Measurements from ENCODE around the gene MARS1.

The MARS1 gene

GRCh38 chr12:57473392-57473791 lies 14.5 kb upstream of the MARS1 start:
- no peak for DNase-seq (ENCODE audit: low read depth)

GRCh38 chr12:57473886-57474285 lies 14.0 kb upstream of the MARS1 start:
- no peak for DNase-seq (ENCODE audit: low read depth)

- no peak for DNase-seq (ENCODE audit: low read depth)
Observed at GRCh38 chr12:57474430-57474829, 13.4 kb upstream of the MARS1 start.

DNA sequence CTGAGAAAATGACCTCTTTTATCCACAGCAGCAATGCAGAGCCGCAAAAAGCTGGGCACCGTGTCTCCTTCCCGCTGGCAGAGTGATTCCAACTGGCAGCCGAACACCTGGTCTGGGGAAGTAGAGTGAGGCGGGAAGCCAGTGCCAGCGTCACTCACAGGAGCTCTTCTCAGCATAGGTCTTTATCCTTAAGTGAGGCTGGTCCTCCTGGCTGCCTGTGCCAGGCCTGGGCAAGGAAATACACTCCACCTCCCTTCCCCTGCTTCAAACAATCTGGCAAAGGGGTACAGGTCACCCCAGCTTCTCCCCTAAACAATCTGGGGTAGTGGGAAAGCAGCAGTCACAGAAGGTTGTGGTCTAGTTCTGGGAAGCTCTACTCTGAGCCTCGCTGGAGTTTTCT lies 13.0 kb upstream of the MARS1 start:
- no peak for DNase-seq (ENCODE audit: low read depth)

- DNase-seq (ENCODE audit: low read depth): no peak
Observed at GRCh38 chr12:57475271-57476161, 12.4 kb upstream of the MARS1 start.

- DNase-seq (ENCODE audit: low read depth): peak; percentile 48
Observed at GRCh38 chr12:57476162-57476992, 11.5 kb upstream of the MARS1 start.

GRCh38 chr12:57476993-57477709 lies 10.7 kb upstream of the MARS1 start:
- no peak for DNase-seq (ENCODE audit: low read depth)

DNA sequence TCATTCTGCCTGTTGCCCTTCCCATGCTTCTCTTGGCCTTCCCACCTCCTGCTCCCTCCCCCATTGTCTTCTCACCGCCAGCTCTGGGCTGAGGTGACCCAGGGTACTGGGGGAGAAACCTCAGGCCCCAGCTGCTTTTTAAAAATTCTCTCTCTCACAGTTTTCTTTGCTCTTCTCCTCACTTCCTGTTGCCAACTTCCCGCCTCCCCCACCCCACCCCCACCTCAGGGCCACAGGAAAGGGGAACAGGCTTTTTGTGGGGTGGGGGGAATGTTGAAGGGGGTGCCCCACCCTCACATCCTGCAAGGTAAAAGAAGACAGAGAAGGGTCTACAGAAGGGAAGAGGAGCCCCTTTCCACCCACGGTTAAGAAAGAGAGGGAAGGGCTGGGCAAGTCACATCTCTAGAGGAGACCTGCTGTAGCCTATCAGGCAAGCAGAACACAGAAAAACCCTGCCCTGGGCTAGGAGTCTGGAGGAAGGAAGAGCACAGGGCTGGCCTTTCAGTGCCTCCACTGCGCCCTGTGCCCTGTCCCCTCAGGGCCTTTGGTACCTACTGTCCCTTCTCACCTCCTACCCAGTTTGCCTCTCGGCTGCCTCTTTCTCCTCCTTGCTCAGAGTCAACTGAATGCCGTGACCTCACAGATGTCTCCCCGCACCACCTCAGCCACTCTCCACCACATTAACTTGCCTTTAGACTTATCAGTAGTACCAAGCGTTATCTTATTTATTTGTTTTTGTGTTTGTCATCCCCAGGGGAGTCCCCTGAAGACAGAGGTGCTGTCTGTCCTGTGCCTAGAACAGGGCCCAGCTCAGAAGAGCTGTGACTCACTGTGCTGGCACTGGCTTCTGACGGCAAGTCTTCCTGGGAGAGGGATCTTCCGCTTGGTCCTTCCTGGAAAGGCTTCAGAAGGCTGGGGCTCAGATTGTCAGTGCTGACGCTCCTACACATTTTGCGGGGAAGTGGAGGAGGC lies 9.9 kb upstream of the MARS1 start:
- DNase-seq (ENCODE audit: low read depth): peak; percentile 39

- no peak for DNase-seq (ENCODE audit: low read depth)
Observed at GRCh38 chr12:57479043-57479375, 8.9 kb upstream of the MARS1 start.

DNA sequence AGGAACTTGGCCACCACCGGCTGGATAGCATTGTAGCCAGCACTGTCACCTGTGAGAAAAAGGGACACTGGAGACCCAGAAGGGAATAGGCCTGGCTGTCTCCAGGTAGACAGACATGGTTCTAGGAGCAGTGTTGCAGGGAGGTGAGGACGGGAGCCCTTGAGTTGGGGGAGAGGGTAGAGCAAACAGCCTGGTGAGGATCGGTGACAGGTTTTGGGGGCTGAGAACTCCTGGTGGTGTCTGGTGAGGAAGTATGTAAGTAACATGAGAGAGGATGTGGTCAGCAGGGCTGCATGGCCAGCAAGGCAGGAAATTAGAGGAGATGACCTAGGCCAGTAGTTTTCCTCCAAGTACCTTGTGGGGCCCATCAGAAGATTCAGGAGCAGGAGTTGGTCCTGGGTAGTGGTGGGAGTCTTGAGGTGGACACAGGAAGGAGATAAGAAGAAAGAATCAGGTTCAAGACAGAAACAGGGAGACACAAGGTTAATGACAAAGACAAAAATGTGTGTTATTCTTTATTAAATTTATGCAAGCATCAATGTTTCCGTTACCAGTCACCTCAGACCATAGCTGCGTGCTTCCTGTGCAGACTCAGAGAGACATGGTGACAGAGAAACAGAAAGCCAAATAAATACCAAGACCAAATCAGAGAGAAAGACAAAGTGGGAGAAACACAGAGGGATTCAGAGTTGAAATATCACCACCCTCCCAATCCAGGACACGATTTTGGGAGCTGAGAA lies 8.3 kb upstream of the MARS1 start, which contains the start of gene ARHGAP9:
Gene ARHGAP9, minus strand, starts transcription at position 491 of the 740 bp plus-strand sequence. Its CDS starts 460 bp downstream, at position 31.
- peak; percentile 59 for DNase-seq (ENCODE audit: low read depth)

GRCh38 chr12:57481671-57482070 lies 6.2 kb upstream of the MARS1 start:
- no peak for DNase-seq (ENCODE audit: low read depth)

GRCh38 chr12:57483466-57483865 lies 4.4 kb upstream of the MARS1 start:
- DNase-seq (ENCODE audit: low read depth): no peak

- DNase-seq (ENCODE audit: low read depth): no peak
Observed at GRCh38 chr12:57485695-57486094, 2.2 kb upstream of the MARS1 start.

DNA sequence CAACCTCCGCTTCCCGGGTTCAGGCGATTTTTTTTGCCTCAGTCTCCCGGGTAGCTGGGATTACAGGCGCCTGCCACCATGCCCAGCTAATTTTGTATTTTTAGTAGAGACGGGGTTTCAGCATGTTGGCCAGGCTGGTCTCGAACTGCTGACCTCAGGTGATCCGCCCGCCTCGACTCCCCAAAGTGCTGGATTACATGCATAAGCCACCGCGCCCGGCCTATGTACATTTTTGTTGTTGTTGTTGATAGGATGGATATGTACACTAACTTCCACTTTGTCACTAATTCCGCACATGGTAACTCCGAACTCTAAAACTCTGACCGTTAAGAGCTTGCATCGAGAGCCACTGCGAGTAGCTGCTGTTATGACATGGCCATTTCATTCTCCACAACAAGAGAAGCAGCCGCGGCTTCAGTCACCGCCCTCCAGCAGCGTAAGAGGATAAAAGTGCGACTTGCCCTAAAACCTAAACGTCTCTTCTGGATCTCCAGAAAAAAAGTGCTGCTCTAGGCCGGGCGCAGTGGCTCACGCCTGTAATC lies 742 bp upstream of the MARS1 start:
- no peak for DNase-seq (ENCODE audit: low read depth)

DNA sequence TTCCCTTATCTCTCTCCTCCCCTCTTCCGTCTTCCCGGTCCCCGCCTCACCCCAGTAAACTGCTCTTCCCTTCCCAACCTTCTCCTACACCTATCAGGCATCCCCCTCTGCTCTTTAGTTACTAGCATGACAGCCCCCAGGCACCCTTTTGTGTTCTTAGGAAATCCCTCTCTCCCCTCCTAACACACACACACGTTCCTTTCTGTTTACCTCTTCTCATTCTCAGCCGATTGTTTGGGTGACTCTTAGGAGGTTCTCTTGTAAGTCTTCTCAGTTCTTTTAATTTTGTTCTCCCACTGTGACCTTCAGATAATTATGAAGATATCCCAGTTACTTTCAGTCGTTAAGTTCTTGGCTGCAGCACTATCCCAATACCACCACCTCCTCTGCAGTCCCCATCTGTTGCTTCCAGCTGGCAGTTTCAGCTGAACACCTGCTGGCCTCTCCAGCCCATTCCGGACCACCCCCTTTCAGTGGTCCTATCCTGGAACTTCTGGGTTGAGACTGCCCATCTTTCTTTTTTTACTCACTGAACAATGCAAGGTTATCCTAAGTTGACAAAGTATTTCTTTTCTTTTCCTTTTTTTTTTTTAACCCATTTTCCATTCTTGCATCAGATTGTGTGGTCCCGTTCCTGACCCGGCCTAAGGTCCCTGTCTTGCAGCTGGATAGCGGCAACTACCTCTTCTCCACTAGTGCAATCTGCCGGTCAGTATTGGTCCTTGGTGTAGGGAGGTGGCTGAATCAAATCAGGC lies 711 bp downstream of the MARS1 start:
- DNase-seq (ENCODE audit: low read depth): no peak

DNA sequence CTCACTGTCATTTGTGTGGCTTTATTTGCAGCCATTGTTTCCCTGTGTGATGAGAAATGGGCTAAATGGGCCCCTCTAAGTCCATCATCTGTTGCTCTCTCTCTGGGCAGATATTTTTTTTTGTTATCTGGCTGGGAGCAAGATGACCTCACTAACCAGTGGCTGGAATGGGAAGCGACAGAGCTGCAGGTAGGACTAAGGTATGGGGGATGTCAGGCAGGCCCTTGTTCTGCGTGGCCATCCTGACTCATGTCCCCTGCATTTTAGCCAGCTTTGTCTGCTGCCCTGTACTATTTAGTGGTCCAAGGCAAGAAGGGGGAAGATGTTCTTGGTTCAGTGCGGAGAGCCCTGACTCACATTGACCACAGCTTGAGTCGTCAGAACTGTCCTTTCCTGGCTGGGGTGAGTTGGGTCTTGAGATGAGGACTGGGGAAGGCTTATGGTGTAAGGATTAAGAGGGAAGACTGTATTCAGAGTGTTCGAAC lies 1.3 kb downstream of the MARS1 start:
- no peak for DNase-seq (ENCODE audit: low read depth)

GRCh38 chr12:57490126-57490525 lies 2.3 kb downstream of the MARS1 start:
- DNase-seq (ENCODE audit: low read depth): no peak

DNA sequence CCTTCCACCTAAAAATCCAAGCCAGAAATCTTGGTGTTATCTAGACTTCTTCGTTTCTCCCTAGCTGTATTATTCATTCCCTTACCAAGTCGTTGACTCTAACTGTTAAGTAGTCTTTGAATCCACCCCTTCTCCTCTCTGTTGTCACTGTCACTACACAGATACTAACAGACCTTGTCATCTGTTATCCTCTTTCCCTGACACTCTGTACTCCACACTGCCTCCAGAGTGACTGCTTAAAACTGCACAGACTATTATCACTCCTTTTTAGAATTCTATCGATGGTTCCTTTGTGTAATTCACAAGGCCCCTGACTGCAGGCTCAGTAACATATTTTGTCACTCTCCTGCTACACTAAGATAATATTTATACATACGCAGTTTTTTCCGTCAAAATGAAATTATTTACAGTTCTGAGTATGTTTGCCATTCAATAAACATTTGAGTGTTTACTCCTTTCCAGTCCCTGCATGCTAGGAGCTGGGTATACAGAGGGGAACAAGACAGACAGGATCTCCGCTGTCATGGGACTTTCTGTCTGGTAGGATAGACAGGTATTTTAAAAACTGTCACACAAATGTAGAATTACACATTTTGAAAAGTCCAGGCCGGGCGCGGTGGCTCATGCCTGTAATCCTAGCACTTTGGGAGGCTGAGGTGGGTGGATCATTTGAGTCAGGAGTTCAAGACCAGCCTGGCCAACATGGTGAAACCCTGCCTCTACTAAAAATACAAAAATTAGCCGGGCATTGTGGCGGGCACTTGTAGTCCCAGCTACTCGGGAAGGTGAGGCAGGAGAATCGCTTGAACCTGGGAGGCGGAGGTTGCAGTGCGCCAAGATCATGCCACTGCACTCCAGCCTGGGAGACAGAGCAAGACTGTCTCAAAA lies 3.8 kb downstream of the MARS1 start:
- no peak for DNase-seq (ENCODE audit: low read depth)

Measured in stimulated activated CD4-positive, alpha-beta T cell treated with anti-CD3 and anti-CD28 coated beads, Interleukin-2, amount 100 ng/mL, for 4 hours (primary cell).